Ureter (tissue), 1 donor: Measurements from ENCODE around the gene ITPR1. TPM values are rescaled to one million over a fixed set of nuclear protein-coding genes. Genes with fewer than 3 reads are reported as not detected.

Experiments used
- DNase-seq: peaks from one replicate; pipeline ENCODE4 v3.0.0-alpha.2; 2020; ENCODE audit warnings: low spot score
- total RNA-seq: library from RNA; stranded (reverse); gene quantifications from one replicate; pipeline ENCODE4 v1.2.4, GENCODE V29; 2023
- donor health status: DM: yes; HTN: yes; CAD: no.

The ITPR1 gene
- total RNA-seq, 1 donor from 2014 or later = 98.1 TPM

DNA sequence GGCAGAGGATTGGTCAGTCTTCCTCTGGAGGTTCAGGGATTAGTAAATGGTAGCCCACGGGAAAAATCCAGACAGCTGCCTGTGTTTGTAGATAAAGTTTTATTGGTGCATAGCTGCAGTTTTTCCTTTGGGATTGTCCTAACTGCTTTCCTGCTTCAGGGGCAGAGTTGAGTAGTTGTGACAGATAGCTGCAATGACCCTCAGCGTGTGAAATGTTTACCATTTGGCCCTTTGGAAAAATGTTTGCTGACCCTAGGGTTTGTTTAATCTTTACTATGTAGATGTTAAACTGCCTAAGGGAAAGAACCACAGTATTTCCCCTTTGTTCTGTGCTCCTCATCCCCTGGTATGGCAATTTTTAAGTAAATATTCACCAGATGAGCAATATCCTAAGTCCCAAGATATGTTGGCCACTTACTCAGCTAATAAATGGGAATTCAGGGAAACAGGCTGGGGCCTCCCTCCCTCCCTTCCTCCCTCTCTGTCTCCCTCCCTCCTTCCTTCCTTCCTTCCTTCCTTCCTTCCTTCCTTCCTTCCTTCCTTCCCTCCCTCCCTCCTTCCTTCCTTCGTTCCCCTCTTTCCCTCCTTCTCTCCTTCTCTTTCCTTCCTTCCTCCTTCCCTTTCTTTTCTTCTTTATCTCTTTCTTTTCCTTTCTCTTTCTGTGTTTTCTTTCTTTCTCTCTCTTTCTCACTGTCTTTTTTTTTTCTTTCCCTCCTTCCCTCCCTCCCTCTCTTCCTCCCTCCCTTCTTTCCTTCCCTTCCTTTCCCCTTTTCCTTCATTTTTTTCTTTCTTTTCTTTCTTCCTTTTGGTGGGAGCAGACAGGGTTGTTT lies 251.5 kb downstream of the ITPR1 start:
- no peak for DNase-seq

DNA sequence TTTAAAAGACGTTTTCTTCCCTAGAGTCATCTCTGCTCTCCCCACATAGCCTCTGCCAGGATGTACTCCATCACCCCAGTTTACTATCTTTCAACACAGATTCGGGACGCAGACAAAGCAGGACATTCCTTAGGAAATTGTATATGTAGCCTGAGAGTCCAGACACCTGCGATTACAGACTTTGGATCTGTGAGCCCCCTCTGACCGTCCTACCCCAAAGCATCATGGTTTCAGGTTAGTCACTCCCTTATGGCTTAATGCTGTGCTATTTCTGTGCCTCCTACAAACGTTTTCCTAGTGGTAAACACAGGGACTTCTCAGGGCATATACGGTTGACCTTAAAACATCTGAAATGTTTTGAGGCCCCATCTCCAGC lies 252.1 kb downstream of the ITPR1 start:
- no peak for DNase-seq

DNA sequence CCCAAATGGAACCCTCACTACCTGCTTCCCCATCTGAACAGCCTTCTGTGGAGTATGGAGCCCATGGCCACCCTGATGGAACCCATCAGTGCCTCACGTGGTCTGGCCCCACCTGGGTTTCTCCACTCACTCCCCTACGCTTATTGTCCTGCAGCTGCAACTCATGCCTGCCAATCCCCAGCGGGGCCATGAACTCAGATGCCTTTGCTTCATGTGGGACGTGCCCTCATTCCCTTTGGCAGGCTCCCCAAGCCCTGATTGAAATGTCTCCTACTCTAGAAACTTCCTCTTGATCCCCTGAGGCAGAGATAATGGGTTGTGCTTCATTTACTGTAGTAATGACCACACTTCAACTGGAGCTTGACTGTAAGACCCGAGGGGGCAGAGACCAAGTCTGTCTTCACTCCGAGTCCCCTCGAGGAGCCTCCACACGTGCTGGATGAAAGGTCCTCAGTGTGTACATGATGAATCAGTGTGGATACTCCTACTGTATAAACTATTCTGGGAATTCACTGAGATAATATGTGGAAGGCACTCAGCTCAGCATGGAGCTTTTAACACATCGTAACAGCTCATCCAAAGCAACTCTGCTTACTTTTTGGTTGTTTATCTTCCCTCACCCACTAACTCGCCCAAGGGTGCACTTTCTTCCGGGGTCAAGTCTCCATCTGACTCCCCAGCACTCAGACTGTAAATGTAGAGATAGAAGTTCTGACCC lies 253.3 kb downstream of the ITPR1 start:
- no peak for DNase-seq

DNA sequence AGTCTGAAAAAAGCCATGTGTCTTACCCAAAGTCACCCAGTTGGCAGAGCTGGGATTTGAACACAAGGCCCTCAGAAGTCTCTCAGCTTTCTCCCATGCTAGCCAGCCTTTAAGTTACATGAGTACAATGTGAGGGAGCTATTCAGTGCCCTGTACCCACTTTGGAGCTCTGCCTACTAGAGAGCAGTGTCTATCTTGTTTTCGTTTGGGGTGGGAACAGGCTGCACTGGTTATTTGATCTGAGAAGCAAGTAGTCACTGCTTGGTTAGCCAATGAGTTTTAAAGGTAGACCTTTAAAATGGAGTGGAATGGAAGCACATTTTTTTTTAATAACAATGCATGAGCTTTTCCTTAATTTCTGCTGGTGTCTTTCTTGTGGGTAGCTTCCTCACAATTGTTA lies 255.0 kb downstream of the ITPR1 start:
- DNase-seq = no peak

DNA sequence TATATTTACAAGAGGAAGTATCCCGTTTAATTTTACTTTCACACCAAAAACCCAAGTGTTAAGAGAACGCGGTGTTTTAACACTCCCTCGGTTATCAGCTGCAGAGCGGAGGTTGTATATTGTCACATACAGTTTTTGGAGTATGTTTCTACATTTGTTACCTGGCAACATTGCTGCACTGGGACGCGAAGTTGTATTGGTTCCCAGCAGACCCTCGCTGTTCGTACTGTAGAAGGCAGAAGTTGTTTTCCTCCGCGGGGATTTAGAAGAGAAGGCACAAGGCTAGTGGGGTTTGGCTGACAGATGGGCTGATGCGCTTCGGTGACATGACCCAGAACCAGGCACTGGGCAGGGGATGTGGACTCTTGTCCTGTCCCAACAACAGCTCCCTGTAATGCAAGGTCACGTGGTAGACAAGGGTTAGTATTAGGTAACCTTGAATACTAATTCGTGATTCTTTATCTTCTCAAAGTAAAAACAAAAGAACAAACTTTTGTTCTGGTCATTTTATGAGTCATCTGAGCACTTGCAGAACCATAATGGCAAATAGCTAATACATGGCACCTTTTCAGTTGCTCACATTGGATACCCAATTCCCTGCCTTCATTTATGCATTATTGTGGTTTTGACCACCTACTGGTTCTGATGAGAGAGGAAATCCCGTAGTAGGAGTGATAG lies 255.7 kb downstream of the ITPR1 start:
- no peak for DNase-seq

DNA sequence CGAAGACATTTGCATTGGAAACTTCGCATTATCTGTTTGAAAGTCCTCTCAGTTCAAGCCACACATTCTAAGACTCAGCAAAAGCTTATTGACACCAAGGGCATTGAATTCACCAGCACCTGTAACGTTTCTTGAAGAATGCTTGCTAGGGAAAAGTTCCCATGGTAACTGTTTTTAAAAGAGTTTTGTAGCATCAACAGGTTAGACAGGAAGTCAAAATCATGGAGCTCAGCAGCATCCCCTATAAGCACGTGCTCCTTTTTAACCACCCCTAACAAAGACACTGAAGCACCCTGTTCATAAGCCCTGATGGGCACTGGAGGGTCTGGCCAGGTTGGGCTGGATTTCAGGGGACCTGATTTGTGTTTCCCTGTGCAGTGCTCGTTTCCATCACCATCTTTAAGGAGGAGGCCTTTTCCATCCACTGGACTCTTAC lies 256.4 kb downstream of the ITPR1 start:
- DNase-seq = no peak

DNA sequence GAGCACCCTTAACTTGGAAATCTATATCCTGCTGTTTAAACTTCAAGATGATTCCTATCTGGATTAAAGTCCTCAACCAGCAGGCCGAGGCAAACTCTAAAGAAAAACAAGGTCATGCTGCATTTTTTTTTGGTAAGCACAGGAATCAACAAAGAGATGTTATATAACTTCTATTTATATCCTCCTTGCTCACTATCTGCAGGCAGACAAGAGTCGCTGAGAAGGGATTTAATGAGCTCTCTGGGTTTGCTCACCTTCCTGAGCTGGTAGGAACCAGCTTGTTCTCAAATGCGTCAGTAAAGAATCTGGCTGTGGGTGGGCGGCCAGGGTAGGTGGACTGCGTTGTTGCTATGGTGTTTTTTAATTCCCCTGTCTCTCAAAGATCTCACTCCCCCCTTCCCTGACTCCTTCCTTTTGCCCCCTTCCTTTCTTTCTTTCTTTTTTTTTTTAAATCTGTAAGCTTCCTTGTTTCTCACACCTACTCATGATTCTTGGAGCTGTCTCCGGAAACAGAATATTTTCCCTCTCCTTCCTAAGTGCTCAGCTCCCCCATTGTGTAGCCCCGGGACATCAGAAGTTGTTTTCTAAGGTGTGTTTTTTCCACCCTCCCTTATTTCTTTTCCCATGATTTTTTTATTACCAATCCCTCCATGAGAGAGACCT lies 257.3 kb downstream of the ITPR1 start:
- no peak for DNase-seq

DNA sequence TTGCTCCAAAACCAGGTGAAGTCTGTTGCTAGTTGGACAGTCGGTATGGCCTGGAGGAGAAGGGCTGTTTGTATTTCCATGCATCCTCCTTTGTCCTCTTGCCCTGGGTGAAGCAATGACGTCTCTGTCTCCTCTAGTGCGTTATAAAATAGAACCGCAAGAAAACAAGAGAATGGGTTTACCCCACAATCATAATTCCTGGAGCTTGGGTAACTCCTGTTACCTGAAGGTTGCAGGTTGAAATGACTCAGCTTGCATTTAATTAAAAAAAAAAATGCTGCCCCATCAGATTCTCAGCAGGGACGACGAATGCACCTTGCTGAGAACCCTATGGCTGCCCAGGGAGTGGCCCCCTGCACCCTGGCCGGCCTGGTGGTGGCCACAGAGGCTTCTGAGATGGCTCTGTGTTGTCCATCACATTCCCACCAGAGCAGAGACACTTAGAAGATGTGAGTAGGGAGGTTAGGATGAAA lies 257.9 kb downstream of the ITPR1 start:
- no peak for DNase-seq

DNA sequence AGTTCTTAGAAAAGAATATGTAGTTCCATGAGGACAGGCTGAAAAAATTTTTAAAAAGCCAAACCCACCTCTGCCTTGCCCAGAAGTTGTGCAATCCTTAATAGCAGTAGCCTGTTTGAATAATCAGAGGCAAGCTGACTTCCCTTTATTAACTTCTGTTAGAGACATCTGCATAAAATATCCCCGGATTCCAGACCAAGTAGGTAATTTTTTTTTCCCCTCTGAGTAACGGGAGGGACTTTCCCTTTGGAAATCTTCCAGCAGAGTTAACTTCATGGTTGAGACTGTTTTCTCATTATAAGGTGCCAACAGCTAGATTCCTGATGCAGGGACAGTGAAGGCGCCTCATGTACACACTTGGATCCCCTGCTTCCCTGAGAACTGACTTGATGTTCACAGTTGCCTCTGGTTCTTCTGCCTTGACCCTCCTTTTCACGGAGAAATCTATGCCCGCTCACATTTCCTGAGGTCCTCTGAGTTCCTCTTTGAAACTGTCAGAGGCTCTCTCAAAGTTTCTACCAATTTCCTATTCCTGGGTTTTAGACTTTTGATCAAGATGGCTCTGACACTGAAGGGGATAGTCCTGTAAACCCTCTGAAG lies 258.5 kb downstream of the ITPR1 start:
- no peak for DNase-seq

DNA sequence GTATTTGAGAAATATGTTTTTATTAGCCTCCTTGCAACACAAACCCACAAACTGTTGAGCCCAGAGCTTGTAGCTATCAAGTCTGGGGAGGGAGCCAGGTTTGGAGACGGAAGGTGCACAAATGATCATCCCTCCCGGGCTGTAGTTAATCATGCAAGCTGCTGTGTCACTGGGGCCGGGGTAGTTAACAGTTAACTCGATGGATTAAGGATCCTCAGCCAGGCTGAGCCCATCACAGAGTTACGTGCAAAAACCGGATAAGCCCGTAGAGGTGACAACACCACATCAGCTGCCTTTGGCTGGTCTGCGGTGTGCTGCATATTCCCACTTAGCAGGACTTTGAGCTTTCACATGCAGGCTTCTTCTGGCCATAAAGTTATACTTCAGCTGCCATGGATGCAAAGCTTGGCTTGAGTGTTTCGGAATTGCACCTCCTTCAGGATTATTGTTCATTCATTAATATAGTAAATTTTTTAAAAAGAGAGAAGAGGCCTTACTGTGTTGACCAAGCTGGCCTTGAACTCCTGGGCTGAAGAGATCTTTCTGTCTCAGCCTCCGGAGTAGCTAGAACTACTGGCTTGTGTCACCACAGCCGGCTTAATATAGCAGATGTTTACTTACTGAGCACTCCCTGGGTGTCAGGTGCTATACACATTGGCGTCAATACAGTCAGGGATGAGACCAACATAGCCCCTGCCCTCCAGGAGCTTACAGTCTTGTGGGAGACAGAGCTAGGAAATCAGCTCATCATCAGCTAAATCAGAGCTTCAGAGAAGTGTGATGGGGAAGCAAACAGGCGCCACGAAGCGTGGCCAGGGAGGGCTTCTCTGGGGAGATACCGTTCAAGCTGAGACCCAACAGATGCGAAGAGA lies 259.3 kb downstream of the ITPR1 start:
- no peak for DNase-seq

DNA sequence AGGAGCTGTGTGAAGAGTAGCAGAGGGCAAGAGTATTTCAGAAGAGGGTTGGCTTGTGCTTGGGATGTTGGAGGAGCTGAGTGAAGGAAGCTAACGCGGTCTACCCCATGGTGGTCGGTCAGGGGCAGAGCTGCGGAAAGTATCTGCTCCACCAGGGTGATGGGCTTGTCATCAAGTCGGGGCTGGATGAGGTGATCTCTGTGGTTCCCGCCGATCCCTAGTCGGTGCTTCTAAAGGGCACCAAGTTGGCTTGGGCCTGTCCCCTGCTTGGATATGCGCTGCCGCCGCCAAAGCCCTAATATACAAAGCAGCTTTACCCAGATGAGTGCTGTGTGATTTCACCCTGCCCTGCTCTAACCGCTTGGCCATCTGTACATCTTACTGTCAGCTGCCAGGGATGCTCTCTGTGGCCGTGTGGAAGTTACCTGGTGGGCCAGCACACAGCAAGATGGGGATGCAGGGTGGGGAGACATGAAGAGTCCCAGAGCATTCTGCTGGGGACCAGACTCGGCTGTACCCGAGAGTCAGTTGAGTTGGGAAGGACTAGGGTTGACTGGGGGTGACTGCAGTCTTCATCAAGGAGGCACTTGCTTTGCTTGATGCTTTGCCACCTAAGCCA lies 260.0 kb downstream of the ITPR1 start:
- no peak for DNase-seq

DNA sequence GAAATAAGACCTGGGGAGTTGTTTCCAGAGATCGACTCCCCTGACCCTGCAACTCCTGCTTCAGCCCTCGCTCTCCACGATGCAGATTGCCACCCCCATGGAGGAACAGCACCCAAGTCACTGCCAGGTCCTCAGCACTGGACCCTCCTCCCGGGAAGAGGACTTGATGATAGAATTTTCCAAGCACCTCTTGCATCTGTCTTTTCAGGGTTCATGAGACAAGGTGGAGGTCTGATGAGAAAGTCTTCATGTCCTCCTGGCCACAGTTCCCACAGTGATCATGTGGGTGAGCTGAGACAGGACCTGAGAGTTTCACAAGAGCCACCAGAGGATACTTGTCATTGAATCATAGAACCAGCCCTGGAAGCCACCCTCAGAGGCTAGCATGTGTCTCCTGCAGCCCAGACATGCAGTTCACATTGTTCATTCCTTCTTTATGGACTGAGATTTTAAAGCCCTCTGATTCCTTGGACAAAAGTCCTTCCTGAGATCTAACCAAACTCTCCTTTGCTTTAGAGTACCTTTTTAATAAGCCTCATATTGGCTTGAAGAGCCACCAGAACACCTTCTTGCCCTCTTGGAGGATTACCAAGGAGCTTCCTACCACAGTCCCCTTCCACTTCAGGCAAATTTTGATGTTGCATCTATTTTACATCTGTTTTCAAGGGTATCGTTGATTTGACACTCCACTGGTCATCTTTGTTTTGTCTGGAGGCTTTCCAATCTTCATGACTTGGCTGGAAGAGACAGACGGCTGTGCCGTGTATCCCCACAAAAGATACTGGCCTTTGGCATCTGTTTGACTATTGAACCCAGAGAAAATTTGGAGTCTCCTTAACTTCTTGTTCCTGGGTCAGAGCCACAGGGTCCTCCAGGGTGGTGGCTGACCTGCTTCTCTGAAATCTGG lies 261.3 kb downstream of the ITPR1 start:
- no peak for DNase-seq

DNA sequence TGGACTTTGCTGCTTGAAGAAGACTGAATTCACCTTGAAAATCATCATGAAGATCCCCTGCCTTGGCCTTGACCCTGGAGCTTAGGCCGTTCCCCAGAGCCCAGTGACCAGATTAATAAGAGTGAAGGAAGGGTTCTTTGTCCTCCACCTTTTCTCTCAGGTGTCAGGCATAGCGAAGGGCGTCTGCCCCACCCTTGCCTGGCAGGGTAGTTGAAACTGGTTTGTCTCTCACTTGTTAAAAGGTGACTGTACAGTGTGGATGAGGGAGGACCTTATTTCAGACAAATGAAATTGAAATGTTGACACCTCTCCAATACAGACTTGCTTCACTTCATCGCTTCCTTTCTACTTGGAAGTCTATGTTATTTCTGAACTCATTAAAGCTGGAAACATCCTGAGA lies 262.4 kb downstream of the ITPR1 start:
- DNase-seq = no peak

DNA sequence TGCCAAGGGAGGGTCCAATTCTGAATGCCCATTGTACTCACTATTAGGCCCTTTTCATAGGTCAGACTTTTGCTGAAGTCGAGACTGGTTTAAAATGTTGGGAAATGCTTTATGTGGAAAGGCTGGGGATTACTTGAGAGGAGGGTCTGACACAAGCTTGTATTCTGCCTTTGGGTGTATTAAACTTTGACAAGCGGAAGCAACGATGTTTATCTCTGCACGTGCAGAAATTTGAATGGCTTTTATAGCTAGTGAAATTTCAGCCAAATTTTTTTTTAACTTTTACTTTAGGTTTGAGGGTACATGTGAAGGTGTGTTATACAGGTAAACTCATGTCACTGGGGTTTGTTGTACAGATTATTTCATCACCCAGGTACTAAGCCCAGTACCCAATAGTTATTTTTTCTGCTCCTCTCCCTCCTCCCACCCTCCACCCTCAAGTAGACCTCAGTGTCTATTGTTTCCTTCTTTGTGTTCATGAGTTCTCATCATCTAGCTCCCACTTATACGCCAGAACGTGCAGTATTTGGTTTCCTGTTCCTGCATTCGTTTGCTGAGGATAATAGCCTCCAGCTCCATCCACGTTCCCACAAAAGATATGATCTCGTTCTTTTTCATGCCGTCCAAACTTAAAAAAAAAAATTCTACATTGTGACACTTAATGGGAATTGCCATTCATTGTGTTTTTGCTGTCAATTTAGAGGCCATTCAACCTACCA lies 263.1 kb downstream of the ITPR1 start:
- DNase-seq = no peak

DNA sequence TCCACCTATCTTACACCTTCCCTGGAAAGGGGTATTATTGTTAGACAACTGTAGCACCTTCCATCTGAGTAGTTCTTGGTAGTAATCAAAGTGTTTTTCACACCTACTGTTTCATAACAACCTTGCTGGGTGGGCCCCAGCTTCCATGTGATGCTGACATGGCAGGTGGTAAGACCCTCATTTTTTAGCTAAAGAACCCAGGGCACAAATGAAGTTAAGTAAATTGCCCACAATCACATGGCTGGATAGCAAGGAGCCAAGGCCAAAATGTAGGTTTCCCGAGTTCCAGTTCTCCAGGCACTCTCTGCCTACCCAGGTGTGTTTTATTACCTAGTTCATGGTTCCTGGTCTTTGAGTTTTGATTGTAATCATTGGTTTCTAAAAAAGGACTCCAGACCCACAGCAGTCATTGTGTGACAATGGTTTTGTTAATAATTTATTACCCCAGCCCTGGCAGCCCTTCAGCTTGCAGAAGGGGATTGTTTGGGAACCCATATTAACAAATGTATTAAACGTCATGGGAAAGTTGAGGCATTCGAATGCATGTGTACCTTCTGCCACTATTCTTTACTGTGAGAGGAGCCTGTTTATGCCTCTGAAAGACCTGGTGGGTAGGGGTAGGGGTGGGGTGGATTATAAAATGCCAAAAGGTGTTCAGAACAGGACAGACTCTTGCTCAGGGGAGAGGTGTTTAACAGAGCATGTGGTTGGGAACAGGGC lies 263.9 kb downstream of the ITPR1 start:
- no peak for DNase-seq

DNA sequence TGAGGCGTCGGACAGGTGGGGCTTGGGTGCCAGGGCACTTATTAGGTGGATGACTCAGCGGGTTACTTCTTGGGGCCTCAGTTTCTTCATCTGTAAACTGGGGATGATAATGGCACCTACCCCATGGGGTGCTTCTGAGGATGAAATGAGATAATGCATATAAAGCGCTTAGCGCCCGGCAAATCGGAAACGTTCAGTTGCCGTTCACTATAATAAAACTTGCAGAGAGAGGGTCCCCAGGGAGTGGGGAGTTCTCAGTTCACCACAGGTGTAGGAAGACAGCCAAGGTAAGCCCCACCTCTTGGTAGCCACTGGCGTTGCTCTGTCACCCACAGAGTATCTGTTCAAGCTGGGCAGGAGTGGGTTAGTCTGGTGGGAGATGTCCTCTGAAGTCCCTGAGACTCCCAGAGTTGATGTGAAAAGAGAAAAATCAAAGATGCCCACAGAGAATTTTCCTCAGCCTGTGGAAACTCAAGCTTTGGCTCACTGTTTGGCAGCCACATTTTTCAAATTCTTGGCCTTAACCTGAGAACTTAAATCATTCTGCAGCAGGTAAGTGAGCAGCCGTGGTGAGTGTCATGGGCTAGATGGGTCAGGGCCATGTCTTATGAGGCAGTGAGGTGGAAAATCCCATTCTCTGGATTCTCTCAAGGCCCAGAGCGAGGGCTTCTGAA lies 264.6 kb downstream of the ITPR1 start:
- DNase-seq = no peak

DNA sequence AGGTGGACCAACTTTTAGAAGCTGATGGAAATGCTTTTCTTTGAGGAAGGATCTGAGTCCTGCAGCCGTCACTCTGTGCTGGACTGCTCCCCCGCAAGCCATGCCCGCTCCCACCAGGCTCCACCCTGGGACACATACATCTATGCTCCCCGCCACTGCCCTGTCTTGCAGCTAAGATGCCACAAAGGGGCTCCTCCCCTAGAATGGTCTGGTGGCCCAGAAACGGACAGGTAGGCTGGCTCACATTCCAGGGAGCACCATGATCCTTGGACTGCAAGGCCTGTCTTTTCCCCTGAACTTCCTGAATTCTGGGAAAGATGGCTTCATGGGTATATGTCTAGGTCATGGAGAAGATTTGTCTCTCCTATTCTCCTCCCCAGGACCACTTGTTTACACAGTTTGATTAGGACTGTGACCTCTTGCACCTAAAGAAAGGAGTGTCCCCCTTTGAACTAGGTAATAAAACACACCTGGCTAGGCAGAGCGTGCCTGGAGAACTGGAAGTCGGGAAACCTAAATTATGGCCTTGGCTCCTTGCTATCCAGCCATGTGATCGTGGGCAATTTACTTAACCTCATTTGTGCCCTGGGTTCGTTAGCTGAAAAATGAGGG lies 265.2 kb downstream of the ITPR1 start:
- DNase-seq = no peak
